GM23248 (cell line): Measurements from ENCODE around the gene EOLA1. TPM values are rescaled to one million over a fixed set of nuclear protein-coding genes. Genes with fewer than 3 reads are reported as not detected.

Source experiments
- DNase-seq: peaks from one replicate; pipeline ENCODE4 v3.0.0-alpha.2; 2015
- H2AFZ ChIP-seq: fragments of 200-600 bp; sonication (generic); 2 replicates; pipeline ENCODE4 v1.6.1; 2016; ENCODE audit warnings: antibody characterized with exemption
- H3F3A ChIP-seq: fragments of 200-600 bp; sonication (generic); 2 replicates; pipeline ENCODE4 v1.6.1; 2016; ENCODE audit warnings: mild to moderate bottlenecking, antibody characterized with exemption, mixed run types; ENCODE audit not compliant: insufficient read depth
- H3K27ac ChIP-seq: fragments of 200-600 bp; sonication (generic); 2 replicates; pipeline ENCODE4 v1.5.1; 2016; ENCODE audit warnings: mild to moderate bottlenecking
- H3K27me3 ChIP-seq: fragments of 200-600 bp; sonication (generic); replicated peaks from 2 replicates; pipeline ENCODE4 v1.6.1; 2016; ENCODE audit warnings: mild to moderate bottlenecking; ENCODE audit not compliant: insufficient read depth
- H3K36me3 ChIP-seq: fragments of 200-600 bp; sonication (generic); 2 replicates; pipeline ENCODE4 v1.6.1; 2016; ENCODE audit warnings: low read depth, mild to moderate bottlenecking
- H3K4me1 ChIP-seq: fragments of 200-600 bp; sonication (generic); 2 replicates; pipeline ENCODE4 v1.6.1; 2016; ENCODE audit warnings: mild to moderate bottlenecking; ENCODE audit not compliant: insufficient read depth
- H3K4me2 ChIP-seq: fragments of 200-600 bp; sonication (generic); one replicate; pipeline ENCODE4 v1.6.1; 2016; ENCODE audit warnings: mild to moderate bottlenecking; ENCODE audit not compliant: unreplicated experiment
- H3K4me3 ChIP-seq: fragments of 200-600 bp; sonication (generic); 2 replicates; pipeline ENCODE4 v1.5.1; 2016; ENCODE audit warnings: mild to moderate bottlenecking
- H3K79me2 ChIP-seq: fragments of 200-600 bp; sonication (generic); 2 replicates; pipeline ENCODE4 v1.6.1; 2016; ENCODE audit warnings: mild to moderate bottlenecking; ENCODE audit not compliant: insufficient read depth
- H3K9ac ChIP-seq: fragments of 200-600 bp; sonication (generic); 2 replicates; pipeline ENCODE4 v1.6.1; 2016; ENCODE audit warnings: mild to moderate bottlenecking
- H3K9me2 ChIP-seq: fragments of 200-600 bp; sonication (generic); 2 replicates; pipeline ENCODE4 v1.6.1; 2016; ENCODE audit warnings: mixed run types, mild to moderate bottlenecking, moderate library complexity; ENCODE audit not compliant: insufficient read depth
- H3K9me3 ChIP-seq: fragments of 200-600 bp; sonication (generic); one replicate; pipeline ENCODE4 v1.6.1; 2017; ENCODE audit warnings: low read depth
- H4K20me1 ChIP-seq: fragments of 200-600 bp; sonication (generic); 2 replicates; pipeline ENCODE4 v1.6.0; 2016; ENCODE audit not compliant: insufficient read depth
- EZH2 ChIP-seq: fragments of 200-600 bp; sonication (generic); IDR thresholded peaks from 2 replicates; pipeline ENCODE4 v1.6.1; 2018; ENCODE audit warnings: antibody characterized with exemption, mild to moderate bottlenecking; ENCODE audit not compliant: insufficient read depth, poor library complexity, severe bottlenecking
- EZH2phosphoT487 ChIP-seq: fragments of 200-600 bp; sonication (generic); IDR thresholded peaks from 2 replicates; pipeline ENCODE4 v1.6.1; 2018; ENCODE audit warnings: antibody characterized with exemption, moderate library complexity, mild to moderate bottlenecking, low read depth; ENCODE audit not compliant: insufficient read depth
- WGBS, 2 experiments: methylation state at CpG; one replicate each; pipeline ENCODE4 v1.1.6; 2015 to 2017; ENCODE audit warnings: low lambda C conversion rate in 2 of 2, low coverage in 1 of 2; ENCODE audit errors: missing lambda C conversion rate in 2 of 2; 5-methylcytosine and 5-hydroxymethylcytosine counted together
- in situ Hi-C: fragments of 300-500 bp; cut with MboI; formaldehyde crosslinking; loops from 2 replicates; pipeline ENCODE4 v1.15.0; 2020
- polyA plus RNA-seq: library from polyadenylated mRNA; unstranded; fragments of >200 nt; fragmentation: Nextera tagmentation; extraction: Ambion mirVana; gene quantifications from 2 replicates; pipeline ENCODE4 v1.2.1, GENCODE V29; 2016
- total RNA-seq: library from RNA; depleted of rRNA; stranded (reverse); fragments of >200 nt; shearing (Covaris generic); gene quantifications from 2 replicates; pipeline ENCODE4 v1.2.3, GENCODE V29; 2014

EOLA1 gene
- total and polyA plus RNA-seq, 2 experiments from 2014 or later = 10.4 to 12.0 TPM

GRCh38 chrX:149494844-149495565, 45.8 kb upstream of the EOLA1 start:
- no peak overlapping the region for H2AFZ ChIP-seq
- no peaks in the 10 kb centered on the region for H3K9me3 ChIP-seq
- WGBS, 2 experiments = 90 to 96% methylated on average over 4 of the region's 4 CpGs
- peaks cover 36% of the 10 kb centered on the region for H3F3A ChIP-seq
- no peaks in the 10 kb centered on the region for H3K9me2 ChIP-seq
- peak overlapping the region; percentile 42 for H3K4me2 ChIP-seq
- H3K27me3 ChIP-seq = no peaks in the 10 kb centered on the region
- peaks cover 6% of the 10 kb centered on the region; the same call in 1 of the 2 replicates for H3K36me3 ChIP-seq
- H3K4me1 ChIP-seq = peaks cover 39% of the 10 kb centered on the region
- no peak overlapping the region for H3K4me3 ChIP-seq
- in situ Hi-C loops = loop anchor here (25.0 kb wide), 1 partner anchor 633 kb away; no protein-coding TSS in a partner anchor
- H3K9ac ChIP-seq = no peak overlapping the region
- no peak for DNase-seq
- peak overlapping the region; percentile 66 for H3K27ac ChIP-seq
- TF ChIP-seq EZH2phosphoT487 (no peak), EZH2 (no peak)
- no peaks in the 10 kb centered on the region for H3K79me2 ChIP-seq
- H4K20me1 ChIP-seq = no peaks in the 10 kb centered on the region

- H2AFZ ChIP-seq = no peak overlapping the region
- H4K20me1 ChIP-seq = no peaks in the 10 kb centered on the region
- no peak for TF ChIP-seq EZH2phosphoT487
- TF ChIP-seq EZH2 = no peak
- in situ Hi-C loops = loop anchor here (25.0 kb wide), 1 partner anchor 633 kb away; no protein-coding TSS in a partner anchor
- no peaks in the 10 kb centered on the region for H3K9me3 ChIP-seq
- H3K9ac ChIP-seq = no peak overlapping the region
- H3F3A ChIP-seq = peaks cover 36% of the 10 kb centered on the region
- peaks cover 10% of the 10 kb centered on the region; the same call in 1 of the 2 replicates for H3K36me3 ChIP-seq
- DNase-seq = peak; percentile 89
- no peaks in the 10 kb centered on the region for H3K9me2 ChIP-seq
- H3K4me2 ChIP-seq = peak overlapping the region; percentile 42
- H3K4me1 ChIP-seq = peaks cover 39% of the 10 kb centered on the region
- 0 to 29% methylated on average over 1 to 3 of the region's 5 CpGs for WGBS, 2 experiments
- no peaks in the 10 kb centered on the region for H3K27me3 ChIP-seq
- no peaks in the 10 kb centered on the region for H3K79me2 ChIP-seq
- no peak overlapping the region for H3K4me3 ChIP-seq
- peak overlapping the region; percentile 66 for H3K27ac ChIP-seq
Observed at GRCh38 chrX:149495573-149496071, 45.2 kb upstream of the EOLA1 start.

- no peaks in the 10 kb centered on the region for H3K9me3 ChIP-seq
- H3K27ac ChIP-seq = peak overlapping the region; percentile 55
- H3K79me2 ChIP-seq = no peaks in the 10 kb centered on the region
- H4K20me1 ChIP-seq = no peaks in the 10 kb centered on the region
- no peak for DNase-seq
- H3K27me3 ChIP-seq = no peaks in the 10 kb centered on the region
- no peak overlapping the region for H3K4me3 ChIP-seq
- no peak overlapping the region for H3K9ac ChIP-seq
- no peak overlapping the region for H3K4me2 ChIP-seq
- in situ Hi-C loops = loop anchor here (25.0 kb wide), 1 partner anchor 635 kb away; no protein-coding TSS in a partner anchor
- H3F3A ChIP-seq = peaks cover 36% of the 10 kb centered on the region
- H3K9me2 ChIP-seq = no peaks in the 10 kb centered on the region
- peaks cover 13% of the 10 kb centered on the region; the same call in 1 of the 2 replicates for H3K36me3 ChIP-seq
- peaks cover 39% of the 10 kb centered on the region for H3K4me1 ChIP-seq
- 43 to 44% methylated on average over 1 of the region's 1 CpG for whole genome bisulfite sequencing, 2 experiments
- TF ChIP-seq EZH2phosphoT487 = no peak
- TF ChIP-seq EZH2 = no peak
- no peak overlapping the region for H2AFZ ChIP-seq
Observed at GRCh38 chrX:149497054-149497453, 43.8 kb upstream of the EOLA1 start.

GRCh38 chrX:149497626-149498025, 43.2 kb upstream of the EOLA1 start:
- in situ Hi-C loops = loop anchor here (25.0 kb wide), 1 partner anchor 635 kb away; no protein-coding TSS in a partner anchor
- Histone ChIP-seq H3K4me2 (no peak overlapping the region), H3K27me3 (no peaks in the 10 kb centered on the region), H3K36me3 (peaks cover 13% of the 10 kb centered on the region; the same call in 1 of the 2 replicates), H3K9ac (peak overlapping the region; percentile 31; the same call in 1 of the 2 replicates), H3K9me3 (no peaks in the 10 kb centered on the region), H3K27ac (peak overlapping the region; percentile 55), H3K4me3 (no peak overlapping the region), H3K79me2 (no peaks in the 10 kb centered on the region), H4K20me1 (no peaks in the 10 kb centered on the region), H3K4me1 (peaks cover 39% of the 10 kb centered on the region), H3K9me2 (no peaks in the 10 kb centered on the region), H2AFZ (no peak overlapping the region), H3F3A (peaks cover 36% of the 10 kb centered on the region)
- WGBS, 2 experiments = 6 to 29% methylated on average over 2 of the region's 2 CpGs
- DNase-seq = peak; percentile 86
- TF ChIP-seq EZH2 (no peak), EZH2phosphoT487 (no peak)
